ENCODE results near the gene FGF12.

FGF12 gene

DNA sequence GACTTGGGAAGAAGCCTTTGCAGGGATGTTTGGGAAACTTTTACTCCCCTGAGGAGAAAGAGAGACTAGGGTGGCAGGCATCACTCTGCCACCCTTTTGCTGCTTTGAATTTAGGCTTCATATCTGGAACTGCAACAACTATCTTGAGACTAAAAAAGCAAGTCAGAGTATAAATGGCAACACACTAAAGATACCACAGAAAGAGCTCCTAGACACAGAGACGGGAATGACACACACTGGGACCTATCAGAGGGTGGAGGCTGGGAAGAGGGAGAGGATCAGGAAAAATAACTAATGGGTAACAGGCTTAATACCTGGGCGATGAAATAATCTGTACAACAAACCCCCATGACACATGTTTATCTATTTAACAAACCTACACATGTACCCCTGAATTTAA lies 237.8 kb downstream of the FGF12 start:
- Histone ChIP-seq H3K4me1 (ENCODE audit: control insufficient read depth, insufficient read depth, low read depth, low read length) (no peaks in the 10 kb centered on the region), H3K4me3 (ENCODE audit: insufficient read depth in 1 of 2, low read depth in 1 of 2, low read length in 2 of 2) (no peak overlapping the region), H3K36me3 (ENCODE audit: control insufficient read depth in 1 of 2, insufficient read depth in 2 of 2, low read depth in 1 of 2, low read length in 2 of 2) (no peaks in the 10 kb centered on the region), H3K18ac (ENCODE audit: low read depth in 1 of 2, low read length in 2 of 2) (no peak overlapping the region), H3K27ac (ENCODE audit: low read length, poor library complexity, severe bottlenecking) (no peak overlapping the region), H3K27me3 (ENCODE audit: control insufficient read depth in 1 of 2, insufficient read depth in 1 of 2, low read length in 2 of 2) (no peaks in the 10 kb centered on the region), H3K14ac (ENCODE audit: low read length in 2 of 2) (no peak overlapping the region), H3K9ac (ENCODE audit: low read length) (no peak overlapping the region), H4K8ac (ENCODE audit: low read length) (no peak overlapping the region), H4K91ac (ENCODE audit: low read length) (no peak overlapping the region), H2AK5ac (ENCODE audit: low read length, severe bottlenecking) (no peak overlapping the region), H3K4ac (ENCODE audit: low read depth in 1 of 2, low read length in 2 of 2) (no peak overlapping the region), H3K79me1 (replicated peaks; ENCODE audit: low read length, poor library complexity, severe bottlenecking) (no peaks in the 10 kb centered on the region), H3K4me2 (ENCODE audit: low read length, poor library complexity, severe bottlenecking) (no peak overlapping the region), H2BK12ac (ENCODE audit: low read length in 2 of 2) (no peak overlapping the region), H3K9me3 (ENCODE audit: control insufficient read depth, low read length) (no peaks in the 10 kb centered on the region), H2BK5ac (ENCODE audit: low read depth, low read length, poor library complexity, severe bottlenecking) (no peak overlapping the region), H2BK120ac (ENCODE audit: low read depth, low read length) (no peak overlapping the region), H3K23ac (ENCODE audit: low read length in 2 of 2) (no peak overlapping the region), H2AFZ (ENCODE audit: low read depth, low read length) (no peak overlapping the region), H2BK15ac (ENCODE audit: low read depth, poor library complexity, severe bottlenecking) (no peak overlapping the region)
- no CpG with 5 or more reads among the region's 2 CpGs for WGBS
- no peak for DNase-seq

DNA sequence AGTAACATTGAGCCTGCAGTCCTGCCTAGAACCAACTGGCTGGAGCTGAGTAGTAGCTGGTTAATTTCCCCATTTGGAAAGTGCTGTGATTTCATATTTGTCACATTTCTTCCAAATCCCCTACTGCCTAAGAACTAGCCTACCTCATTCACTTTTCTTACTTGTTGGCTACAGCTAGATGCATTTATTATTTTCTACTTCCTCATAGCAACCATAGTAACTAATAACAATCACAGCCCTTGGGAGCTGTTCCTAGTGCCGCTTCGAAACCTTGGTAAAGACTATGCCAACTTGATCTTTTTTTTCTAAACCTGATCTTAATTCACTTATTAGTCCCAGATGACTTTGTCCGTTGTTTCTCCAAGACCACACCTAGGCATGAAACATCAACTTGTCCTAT lies 240.3 kb downstream of the FGF12 start:
- DNase-seq: no peak
- Histone ChIP-seq H3K23ac (ENCODE audit: low read length in 2 of 2) (no peak overlapping the region), H3K4me2 (ENCODE audit: low read length, poor library complexity, severe bottlenecking) (no peak overlapping the region), H2BK120ac (ENCODE audit: low read depth, low read length) (no peak overlapping the region), H3K14ac (ENCODE audit: low read length in 2 of 2) (no peak overlapping the region), H2BK12ac (ENCODE audit: low read length in 2 of 2) (no peak overlapping the region), H2AFZ (ENCODE audit: low read depth, low read length) (no peak overlapping the region), H3K36me3 (ENCODE audit: control insufficient read depth in 1 of 2, insufficient read depth in 2 of 2, low read depth in 1 of 2, low read length in 2 of 2) (no peaks in the 10 kb centered on the region), H4K91ac (ENCODE audit: low read length) (no peak overlapping the region), H2BK15ac (ENCODE audit: low read depth, poor library complexity, severe bottlenecking) (no peak overlapping the region), H3K4ac (ENCODE audit: low read depth in 1 of 2, low read length in 2 of 2) (no peak overlapping the region), H3K18ac (ENCODE audit: low read depth in 1 of 2, low read length in 2 of 2) (no peak overlapping the region), H3K4me3 (ENCODE audit: insufficient read depth in 1 of 2, low read depth in 1 of 2, low read length in 2 of 2) (no peak overlapping the region), H3K9ac (ENCODE audit: low read length) (no peak overlapping the region), H4K8ac (ENCODE audit: low read length) (no peak overlapping the region), H3K27me3 (ENCODE audit: control insufficient read depth in 1 of 2, insufficient read depth in 1 of 2, low read length in 2 of 2) (no peaks in the 10 kb centered on the region), H3K9me3 (ENCODE audit: control insufficient read depth, low read length) (no peaks in the 10 kb centered on the region), H3K79me1 (replicated peaks; ENCODE audit: low read length, poor library complexity, severe bottlenecking) (no peaks in the 10 kb centered on the region), H2AK5ac (ENCODE audit: low read length, severe bottlenecking) (no peak overlapping the region), H3K27ac (ENCODE audit: low read length, poor library complexity, severe bottlenecking) (no peak overlapping the region), H2BK5ac (ENCODE audit: low read depth, low read length, poor library complexity, severe bottlenecking) (no peak overlapping the region), H3K4me1 (ENCODE audit: control insufficient read depth, insufficient read depth, low read depth, low read length) (no peaks in the 10 kb centered on the region)
- 92% methylated on average over 3 of the region's 3 CpGs for WGBS

- WGBS: 78% methylated on average over 2 of the region's 2 CpGs
- no peak overlapping the region for H2BK120ac ChIP-seq (ENCODE audit: low read depth, low read length)
- peak overlapping the region in 1 of 2 experiments; percentile 67 for H3K4me3 ChIP-seq (ENCODE audit: insufficient read depth in 1 of 2, low read depth in 1 of 2, low read length in 2 of 2)
- no peaks in the 10 kb centered on the region for H3K4me1 ChIP-seq (ENCODE audit: control insufficient read depth, insufficient read depth, low read depth, low read length)
- no peak for DNase-seq
- H3K23ac ChIP-seq (ENCODE audit: low read length in 2 of 2): no peak overlapping the region
- no peak overlapping the region for H2BK5ac ChIP-seq (ENCODE audit: low read depth, low read length, poor library complexity, severe bottlenecking)
- no peaks in the 10 kb centered on the region for H3K27me3 ChIP-seq (ENCODE audit: control insufficient read depth in 1 of 2, insufficient read depth in 1 of 2, low read length in 2 of 2)
- no peak overlapping the region for H2BK15ac ChIP-seq (ENCODE audit: low read depth, poor library complexity, severe bottlenecking)
- H3K14ac ChIP-seq (ENCODE audit: low read length in 2 of 2): no peak overlapping the region
- H3K4me2 ChIP-seq (ENCODE audit: low read length, poor library complexity, severe bottlenecking): no peak overlapping the region
- no peak overlapping the region for H3K18ac ChIP-seq (ENCODE audit: low read depth in 1 of 2, low read length in 2 of 2)
- H3K79me1 ChIP-seq (replicated peaks; ENCODE audit: low read length, poor library complexity, severe bottlenecking): no peaks in the 10 kb centered on the region
- H3K36me3 ChIP-seq (ENCODE audit: control insufficient read depth in 1 of 2, insufficient read depth in 2 of 2, low read depth in 1 of 2, low read length in 2 of 2): no peaks in the 10 kb centered on the region
- no peaks in the 10 kb centered on the region for H3K9me3 ChIP-seq (ENCODE audit: control insufficient read depth, low read length)
- no peak overlapping the region for H2AK5ac ChIP-seq (ENCODE audit: low read length, severe bottlenecking)
- peak overlapping the region; percentile 77 for H3K9ac ChIP-seq (ENCODE audit: low read length)
- no peak overlapping the region for H3K4ac ChIP-seq (ENCODE audit: low read depth in 1 of 2, low read length in 2 of 2)
- no peak overlapping the region for H3K27ac ChIP-seq (ENCODE audit: low read length, poor library complexity, severe bottlenecking)
- no peak overlapping the region for H4K8ac ChIP-seq (ENCODE audit: low read length)
- no peak overlapping the region for H2BK12ac ChIP-seq (ENCODE audit: low read length in 2 of 2)
- H4K91ac ChIP-seq (ENCODE audit: low read length): no peak overlapping the region
- no peak overlapping the region for H2AFZ ChIP-seq (ENCODE audit: low read depth, low read length)
Measured at GRCh38 chr3:192482809-192483208, 244.5 kb downstream of the FGF12 start.

GRCh38 chr3:192482391-192482790 lies 244.9 kb downstream of the FGF12 start:
- 89% methylated on average over 7 of the region's 7 CpGs for WGBS
- Histone ChIP-seq H2BK120ac (ENCODE audit: low read depth, low read length) (no peak overlapping the region), H2BK5ac (ENCODE audit: low read depth, low read length, poor library complexity, severe bottlenecking) (no peak overlapping the region), H3K14ac (ENCODE audit: low read length in 2 of 2) (no peak overlapping the region), H3K9me3 (ENCODE audit: control insufficient read depth, low read length) (no peaks in the 10 kb centered on the region), H3K36me3 (ENCODE audit: control insufficient read depth in 1 of 2, insufficient read depth in 2 of 2, low read depth in 1 of 2, low read length in 2 of 2) (no peaks in the 10 kb centered on the region), H3K4ac (ENCODE audit: low read depth in 1 of 2, low read length in 2 of 2) (no peak overlapping the region), H3K23ac (ENCODE audit: low read length in 2 of 2) (no peak overlapping the region), H2AK5ac (ENCODE audit: low read length, severe bottlenecking) (no peak overlapping the region), H3K18ac (ENCODE audit: low read depth in 1 of 2, low read length in 2 of 2) (no peak overlapping the region), H3K4me3 (ENCODE audit: insufficient read depth in 1 of 2, low read depth in 1 of 2, low read length in 2 of 2) (peak overlapping the region in 1 of 2 experiments; percentile 27), H4K91ac (ENCODE audit: low read length) (no peak overlapping the region), H4K8ac (ENCODE audit: low read length) (no peak overlapping the region), H3K27me3 (ENCODE audit: control insufficient read depth in 1 of 2, insufficient read depth in 1 of 2, low read length in 2 of 2) (no peaks in the 10 kb centered on the region), H2BK15ac (ENCODE audit: low read depth, poor library complexity, severe bottlenecking) (no peak overlapping the region), H2AFZ (ENCODE audit: low read depth, low read length) (no peak overlapping the region), H3K4me2 (ENCODE audit: low read length, poor library complexity, severe bottlenecking) (no peak overlapping the region), H2BK12ac (ENCODE audit: low read length in 2 of 2) (no peak overlapping the region), H3K27ac (ENCODE audit: low read length, poor library complexity, severe bottlenecking) (no peak overlapping the region), H3K4me1 (ENCODE audit: control insufficient read depth, insufficient read depth, low read depth, low read length) (no peaks in the 10 kb centered on the region), H3K79me1 (replicated peaks; ENCODE audit: low read length, poor library complexity, severe bottlenecking) (no peaks in the 10 kb centered on the region), H3K9ac (ENCODE audit: low read length) (peak overlapping the region; percentile 77)
- DNase-seq: no peak
